GM19455 (cell line): ENCODE measurements around the gene KCTD16.

Source experiments
- ATAC-seq: cut with Tn5 transposase; IDR thresholded peaks from one replicate; pipeline ENCODE4 v1.9.1; 2021; ENCODE audit not compliant: unreplicated experiment

Gene KCTD16

DNA sequence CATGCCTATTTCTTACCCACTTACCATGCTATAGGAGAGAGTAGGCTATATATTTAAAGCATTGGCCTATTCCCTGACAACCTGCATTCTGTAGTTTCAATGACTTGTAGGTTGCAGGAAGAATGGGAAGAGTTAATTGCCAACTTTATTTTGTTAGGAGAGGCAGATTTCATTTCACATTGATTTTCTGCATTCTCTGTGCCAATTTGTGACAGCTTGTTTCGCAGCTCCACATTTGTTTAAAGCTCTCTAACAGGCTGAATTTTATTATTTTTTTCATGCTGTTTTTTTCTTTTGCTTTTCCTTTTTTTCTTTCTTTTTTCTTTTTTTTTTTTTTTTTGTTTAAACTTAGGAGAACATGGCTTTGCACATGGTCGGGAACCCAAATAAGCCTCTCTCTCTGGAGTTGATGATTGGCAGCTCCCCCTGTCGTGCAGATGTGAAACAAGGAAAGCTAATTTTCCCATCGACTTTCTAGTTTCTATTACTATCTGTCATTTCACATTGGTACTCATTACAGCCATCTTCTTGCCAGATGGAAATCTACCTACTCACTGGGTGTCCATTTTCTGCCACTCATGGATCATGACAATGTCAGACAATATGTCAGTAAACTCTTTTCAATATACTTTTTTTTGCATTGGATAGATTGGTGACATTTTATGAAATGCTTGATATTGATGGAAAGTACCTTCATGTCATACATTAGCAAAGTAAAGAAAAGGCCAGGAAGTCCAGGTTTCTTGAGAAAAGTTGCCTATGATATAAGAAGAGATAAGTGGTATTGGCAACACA is 223.2 kb downstream of the KCTD16 start:
- no peak for ATAC-seq

DNA sequence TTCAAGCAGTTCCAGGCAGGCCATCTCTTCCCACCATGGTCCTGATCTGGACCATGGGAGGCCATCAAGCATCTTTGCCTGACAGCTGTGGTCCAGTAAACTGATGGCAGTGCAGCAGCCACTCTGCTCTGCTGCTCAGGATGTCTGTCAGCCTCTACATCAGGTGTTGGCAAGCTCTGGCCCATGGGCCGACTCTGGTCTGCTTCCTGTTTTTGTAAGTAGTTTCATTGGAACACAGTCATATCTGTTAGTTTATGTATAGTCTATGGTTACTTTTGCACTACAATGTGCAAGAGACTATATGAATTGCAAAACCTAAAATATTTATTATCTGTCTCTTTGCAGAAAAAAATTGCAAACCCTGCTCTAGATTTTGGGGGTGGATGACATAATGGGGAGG is 225.0 kb downstream of the KCTD16 start:
- ATAC-seq, result no peak

DNA sequence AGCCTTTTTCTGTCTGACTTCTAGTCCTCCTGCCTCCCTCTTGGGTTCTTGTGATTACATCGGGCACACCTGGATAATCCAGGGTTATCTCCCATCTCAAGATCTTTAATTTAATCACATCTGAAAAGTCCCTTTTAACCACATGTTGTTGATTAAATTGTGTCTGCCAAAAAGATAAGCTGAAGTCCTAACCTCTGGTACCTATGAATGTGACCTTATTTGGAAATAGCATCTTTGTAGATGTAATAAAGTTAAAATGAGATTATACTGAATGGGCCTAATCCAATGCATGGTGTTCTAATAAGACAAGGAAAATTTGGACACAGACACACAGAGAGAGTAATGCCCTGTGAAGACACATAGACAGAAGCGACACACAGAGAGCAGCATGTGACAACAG is 232.4 kb downstream of the KCTD16 start:
- ATAC-seq, result no peak

DNA sequence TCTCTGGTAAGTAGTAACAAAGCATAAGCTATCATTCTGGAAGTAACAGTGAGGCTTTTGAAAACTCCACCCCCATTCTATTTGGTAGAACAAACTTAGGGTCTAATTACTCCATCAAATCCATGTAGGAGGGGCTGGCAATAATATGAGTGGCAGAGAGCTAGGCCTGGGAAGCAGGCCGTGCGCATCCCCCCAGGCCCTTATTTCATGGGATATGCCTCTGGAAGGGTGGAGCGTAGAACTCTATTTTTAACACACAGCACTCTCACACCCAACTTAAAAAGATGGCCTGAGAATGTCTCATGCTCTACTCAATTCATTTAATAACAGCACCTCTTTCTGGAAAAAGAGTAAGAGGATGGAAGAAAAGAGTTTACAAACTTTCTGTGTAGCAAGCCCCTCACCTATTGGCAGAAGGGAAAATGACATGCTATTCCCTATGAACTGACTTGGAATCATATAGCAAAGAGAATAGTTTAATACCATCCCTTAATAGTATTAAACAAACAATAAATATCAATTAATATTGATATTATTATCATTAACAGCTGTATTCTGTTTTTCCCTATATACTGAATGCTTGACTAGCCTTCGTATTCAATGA is 233.2 kb downstream of the KCTD16 start:
- no peak for ATAC-seq

DNA sequence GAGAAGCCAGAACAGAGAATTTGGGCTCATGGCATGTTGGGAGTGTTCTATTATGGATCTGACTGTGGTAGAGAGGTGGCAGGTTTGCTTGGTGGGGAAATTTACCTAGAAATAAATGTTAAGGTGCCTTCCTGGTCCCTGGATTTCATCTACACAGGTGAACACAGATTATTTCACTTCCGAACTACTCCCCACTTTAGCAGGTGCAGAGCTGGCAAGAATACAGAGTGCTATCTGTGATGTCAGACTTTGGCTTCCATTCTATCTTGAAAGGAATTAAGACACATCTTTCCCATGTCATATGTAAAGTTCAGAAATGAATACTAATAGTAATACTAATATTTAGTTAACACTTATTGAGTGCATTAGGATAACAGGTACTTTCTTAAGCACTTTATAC is 234.0 kb downstream of the KCTD16 start:
- no peak for ATAC-seq

DNA sequence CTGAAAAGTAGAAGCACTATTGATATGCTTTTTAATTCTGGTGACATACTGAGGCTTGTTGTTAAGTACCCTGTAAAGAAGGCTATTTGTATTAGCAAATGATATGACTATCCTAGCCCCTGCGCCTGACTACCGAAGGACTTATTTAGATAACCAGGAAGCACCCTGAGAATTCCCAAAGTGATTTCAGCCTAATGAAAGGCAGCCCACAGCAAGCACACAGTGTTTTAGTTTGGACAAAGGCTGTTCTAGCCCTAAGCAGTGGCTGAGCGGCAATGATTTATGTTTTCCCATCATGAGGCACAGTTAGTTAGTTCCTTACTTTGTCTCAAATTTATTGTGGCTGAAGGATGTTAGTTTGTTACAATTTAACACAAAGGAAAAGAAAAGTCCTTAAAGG is 235.3 kb downstream of the KCTD16 start:
- ATAC-seq, result no peak

DNA sequence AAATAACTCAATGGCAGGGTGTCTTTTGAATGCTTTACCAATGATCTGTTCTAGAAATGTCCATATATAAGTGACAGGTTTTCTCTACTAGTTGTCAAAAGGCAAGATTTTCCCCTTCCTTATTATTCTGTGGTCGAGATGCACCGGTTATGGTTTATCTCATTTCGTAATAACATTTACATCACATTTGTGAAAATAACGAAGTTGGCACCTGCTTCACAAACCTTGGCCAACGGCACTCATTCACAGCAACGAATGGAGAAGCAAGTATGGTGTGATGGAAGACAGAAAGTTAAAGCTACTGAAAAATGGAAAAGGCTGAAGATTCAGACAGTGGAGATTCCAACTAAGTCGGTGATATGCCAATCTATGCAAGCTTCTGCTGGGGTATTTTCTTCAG is 235.8 kb downstream of the KCTD16 start:
- ATAC-seq, result no peak

DNA sequence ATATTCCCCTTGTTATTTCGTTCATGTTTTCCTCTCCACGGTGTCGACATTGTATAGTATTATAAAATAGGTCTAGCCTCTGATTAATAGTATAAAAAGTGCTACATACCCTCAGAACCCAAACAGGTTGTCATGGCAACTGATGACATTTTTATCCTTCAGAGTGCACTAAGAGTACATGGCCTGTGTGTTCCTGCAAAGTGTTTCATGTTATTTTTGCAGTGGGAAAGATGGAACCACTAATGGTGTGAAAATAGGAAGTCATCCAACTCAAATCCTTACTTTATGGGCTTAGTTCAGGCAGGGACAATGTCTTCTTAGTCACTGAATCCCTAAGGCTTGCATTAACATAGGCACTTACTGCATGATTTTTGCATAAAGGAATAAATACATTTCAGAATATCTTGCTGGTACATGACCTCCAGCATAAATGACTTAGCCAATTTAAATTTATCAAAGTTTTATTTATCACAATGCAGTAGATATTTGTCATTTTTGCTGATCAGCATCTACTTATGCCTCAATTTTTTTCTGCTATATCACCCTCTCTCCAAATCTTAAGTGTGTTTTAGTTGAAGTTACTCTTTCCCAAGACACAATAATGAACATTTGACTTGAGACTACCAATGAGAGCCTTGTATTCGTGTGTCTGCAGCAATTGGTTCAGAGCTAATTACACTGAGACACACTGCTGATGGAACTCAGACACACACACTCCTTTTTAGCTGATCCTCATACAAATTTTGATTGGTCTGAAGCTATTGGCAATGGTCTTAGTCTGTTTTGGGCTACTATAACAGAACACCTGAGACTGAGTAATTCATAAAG is 243.7 kb downstream of the KCTD16 start:
- no peak for ATAC-seq

DNA sequence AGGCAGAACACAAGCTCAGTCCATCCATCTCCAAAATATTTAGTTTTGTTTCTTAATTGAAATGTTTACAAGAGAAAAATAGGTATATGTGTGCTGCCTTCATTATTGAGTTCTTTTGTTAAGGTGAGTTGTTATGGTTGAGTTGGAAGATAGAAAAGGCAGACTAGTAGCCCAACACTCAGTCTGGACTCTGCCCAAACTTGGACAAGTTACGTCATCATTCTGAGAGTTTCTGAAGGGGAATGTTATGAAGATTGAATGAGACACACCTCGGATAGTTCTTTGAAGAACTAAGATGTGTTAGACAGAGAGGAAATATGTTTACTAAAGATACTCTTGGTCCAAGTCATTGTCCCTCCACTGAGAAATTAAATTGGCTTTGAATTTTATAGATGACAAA is 245.5 kb downstream of the KCTD16 start:
- no peak for ATAC-seq

DNA sequence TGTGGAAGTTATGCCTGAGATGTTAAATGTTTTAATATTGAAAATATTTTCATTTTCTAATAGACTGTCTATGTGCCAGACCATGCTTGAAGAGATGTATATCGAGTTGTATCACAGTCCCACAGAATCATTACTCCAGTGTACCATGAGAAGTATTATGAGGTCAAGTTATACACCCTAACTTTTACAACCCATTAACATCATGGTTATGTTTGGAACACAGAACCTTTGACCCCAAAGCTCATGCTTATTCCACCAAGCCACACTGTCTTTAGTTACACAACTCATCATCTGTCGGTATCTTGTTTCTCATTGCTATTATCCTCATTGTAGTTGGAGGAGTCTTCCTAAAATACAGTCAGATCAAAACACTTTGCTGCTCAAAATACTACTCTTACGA is 248.0 kb downstream of the KCTD16 start:
- ATAC-seq, result no peak

DNA sequence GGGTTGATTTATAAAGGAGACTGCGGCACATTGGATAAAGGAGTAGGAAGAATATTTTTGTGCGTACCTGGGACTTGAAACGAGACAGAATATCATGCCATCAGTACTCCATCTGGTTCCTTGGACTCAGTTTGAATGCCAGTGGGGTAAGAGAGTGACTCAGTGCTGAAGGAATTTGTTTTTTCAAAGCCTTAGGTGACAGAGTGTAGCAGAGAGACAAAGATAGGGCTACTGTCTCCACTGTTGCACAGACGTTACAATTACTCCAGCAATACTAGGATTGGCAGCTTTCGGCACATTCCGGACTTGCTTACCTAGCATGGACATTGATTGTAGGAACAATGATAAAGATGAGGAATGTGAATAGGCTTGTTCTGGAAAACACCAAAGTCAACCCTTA is 250.7 kb downstream of the KCTD16 start:
- ATAC-seq, result no peak

DNA sequence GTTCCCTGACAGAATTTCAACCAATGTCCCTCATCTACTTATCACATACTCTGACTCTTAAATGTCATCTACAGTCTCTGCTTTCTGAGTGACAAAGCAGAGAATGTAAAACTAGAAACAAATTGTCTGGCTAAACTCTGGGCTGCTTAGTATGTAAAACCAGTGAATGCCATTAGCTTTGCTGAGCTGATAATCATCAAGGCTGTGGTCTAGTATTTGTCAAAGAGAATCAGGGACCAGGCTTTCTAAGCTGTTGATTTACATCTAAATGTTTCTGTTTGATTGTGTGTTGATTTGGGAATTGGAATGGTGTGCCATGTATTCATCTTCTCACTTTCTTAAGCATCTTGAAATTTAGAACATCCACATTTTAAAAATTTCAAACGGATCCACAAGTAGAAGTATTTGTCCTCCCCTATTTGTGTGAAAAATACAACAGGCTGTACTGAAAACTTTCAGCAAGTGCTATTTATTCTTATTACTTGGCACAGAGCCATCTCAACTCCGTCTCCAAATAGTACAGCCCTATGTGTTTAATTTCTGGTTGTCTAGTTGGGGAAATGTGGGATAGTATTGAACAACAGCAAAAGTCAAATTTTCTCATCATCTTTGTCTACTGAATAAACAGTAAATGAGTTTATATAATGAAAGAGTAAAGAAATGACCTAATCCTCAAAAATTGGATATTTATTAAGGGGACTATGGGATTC is 251.5 kb downstream of the KCTD16 start:
- ATAC-seq, result no peak

DNA sequence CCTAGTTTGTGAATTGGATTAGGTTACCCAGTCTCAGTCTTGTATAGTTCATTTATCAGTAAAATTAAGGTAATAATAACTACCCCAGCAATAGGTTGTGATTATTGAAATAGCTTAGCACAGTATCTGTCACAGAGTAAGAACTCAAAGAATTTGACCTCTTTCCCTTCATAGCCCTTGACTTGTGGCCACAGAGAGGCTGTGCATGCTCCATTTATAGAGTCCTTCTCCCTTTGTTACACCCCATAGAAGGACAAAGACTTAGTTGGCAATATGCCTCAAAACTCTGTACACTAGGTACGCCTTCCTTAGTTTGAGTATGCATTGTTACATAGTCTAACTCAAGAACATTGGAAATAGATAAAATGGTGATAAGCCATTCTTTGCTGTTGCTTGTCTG is 257.2 kb downstream of the KCTD16 start:
- no peak for ATAC-seq

DNA sequence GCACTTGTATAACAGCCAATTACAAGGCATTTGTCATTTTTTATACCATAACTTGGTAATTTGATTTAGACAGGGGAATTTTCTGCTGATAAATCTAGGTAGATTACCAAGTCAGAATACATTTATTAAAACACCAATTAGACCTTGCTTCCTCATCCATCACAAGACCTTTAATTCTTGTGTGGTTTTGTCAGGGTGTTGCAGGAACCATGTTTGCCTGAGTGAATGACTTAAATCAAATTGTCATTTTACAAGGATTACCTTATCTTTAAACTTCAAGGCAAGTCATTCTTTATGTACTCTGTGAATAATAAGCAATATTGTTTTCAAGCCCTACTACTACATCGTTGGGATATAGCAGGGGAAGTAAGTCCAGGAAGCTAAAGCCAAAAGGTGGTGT is 257.7 kb downstream of the KCTD16 start:
- ATAC-seq, result no peak

DNA sequence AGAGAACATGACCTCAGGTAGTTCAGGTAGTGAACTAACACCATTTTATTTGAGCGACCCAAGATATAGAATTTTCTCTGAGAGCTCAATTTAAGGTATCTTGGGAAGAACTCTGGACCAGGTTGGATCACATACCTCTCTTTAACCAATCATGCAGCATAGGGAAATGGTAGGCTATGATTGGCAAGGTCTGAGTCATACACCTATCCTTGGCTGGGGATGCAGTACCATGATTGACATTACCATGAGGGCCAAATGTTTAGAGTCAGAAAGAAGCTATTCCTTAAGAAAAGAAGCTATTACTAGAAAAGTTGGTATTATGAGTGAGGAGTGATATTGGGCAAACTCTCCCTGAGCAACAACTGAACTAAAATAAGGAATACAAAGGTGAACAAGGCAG is 258.7 kb downstream of the KCTD16 start:
- ATAC-seq, result no peak

DNA sequence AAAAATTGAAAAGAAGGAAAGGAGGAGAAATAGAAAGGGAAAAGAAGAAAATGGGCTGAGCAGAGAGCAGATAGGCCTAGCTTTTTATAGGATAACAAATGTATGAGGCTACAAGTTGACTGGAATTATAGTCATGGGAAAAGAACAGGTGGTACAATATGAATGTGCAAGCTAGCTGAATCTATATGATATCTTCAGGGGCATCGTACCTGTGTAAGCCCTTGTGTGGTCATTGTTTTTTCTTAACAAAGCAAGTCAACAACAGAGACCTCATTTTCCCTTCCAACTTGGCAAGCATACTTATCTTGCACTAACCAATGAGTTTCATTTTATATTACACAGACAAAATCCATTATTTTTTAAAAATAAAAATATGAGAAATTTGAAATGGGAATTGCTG is 259.2 kb downstream of the KCTD16 start:
- no peak for ATAC-seq

DNA sequence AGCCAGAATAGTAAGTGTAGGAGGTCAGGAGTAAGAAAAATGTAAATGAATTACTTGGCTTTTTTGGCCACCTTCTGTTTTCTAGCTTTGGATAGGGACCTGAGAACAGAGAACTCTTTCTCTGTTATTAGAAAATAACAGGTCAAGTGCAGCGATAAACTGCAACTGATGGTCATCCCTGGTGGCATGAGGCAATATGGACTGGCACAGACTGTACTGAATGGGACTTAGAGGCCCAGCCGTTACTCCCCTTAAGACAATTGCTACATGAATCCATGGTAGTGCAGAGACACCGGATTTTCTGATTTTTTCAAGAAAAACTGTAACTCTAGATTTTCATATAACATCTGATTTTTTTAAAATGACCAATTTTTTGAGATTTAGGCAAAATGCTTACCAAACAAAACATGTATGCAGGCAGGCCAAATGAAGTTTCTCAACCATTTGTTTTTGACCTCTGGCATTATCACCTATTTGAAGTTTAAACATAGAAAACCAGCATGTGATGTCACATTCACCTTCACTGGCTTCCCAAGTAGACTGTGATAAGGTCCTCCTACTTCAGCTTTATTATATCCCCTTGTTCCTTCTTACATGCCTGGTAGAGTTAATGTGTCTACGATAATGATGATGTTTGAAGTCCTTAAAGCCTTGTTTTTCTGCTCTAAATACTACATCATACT is 262.6 kb downstream of the KCTD16 start:
- no peak for ATAC-seq

DNA sequence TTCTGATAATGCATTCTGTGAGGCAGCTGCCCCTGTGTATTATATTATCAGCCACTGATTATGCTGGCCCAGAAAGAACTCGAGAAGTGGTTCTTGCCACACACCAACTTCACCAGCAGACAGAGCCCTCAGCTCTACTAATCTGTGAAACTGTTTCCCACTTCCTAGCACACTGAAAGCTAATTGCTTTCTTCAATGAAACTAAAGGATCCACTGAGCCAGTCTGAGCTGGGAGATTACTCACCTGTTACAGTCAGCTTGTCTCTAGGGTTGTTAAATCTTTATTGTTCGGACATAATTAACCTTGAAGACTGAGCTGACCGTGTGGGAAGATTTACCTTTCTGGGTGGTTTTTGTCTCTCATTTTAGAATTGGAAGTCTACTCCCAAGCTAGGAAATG is 263.2 kb downstream of the KCTD16 start:
- no peak for ATAC-seq

DNA sequence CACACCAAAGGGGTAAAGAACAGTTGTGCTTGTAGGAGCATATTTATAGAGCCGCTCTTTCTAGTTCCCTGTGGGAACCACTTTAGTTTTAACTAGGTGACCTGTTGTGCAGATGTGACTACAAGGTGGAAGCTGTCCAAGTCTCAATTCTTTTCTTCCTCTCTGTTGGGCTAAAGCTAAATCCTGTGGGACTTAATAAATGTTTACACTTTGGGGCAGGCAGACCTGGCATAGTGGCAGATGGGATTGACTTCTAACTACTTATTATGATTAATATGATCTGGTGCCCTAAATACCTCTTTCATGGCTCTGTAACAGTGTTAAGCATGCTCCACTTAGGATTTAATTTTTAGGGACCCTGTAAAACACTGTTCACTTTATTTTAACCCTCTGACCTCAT is 265.3 kb downstream of the KCTD16 start:
- no peak for ATAC-seq

DNA sequence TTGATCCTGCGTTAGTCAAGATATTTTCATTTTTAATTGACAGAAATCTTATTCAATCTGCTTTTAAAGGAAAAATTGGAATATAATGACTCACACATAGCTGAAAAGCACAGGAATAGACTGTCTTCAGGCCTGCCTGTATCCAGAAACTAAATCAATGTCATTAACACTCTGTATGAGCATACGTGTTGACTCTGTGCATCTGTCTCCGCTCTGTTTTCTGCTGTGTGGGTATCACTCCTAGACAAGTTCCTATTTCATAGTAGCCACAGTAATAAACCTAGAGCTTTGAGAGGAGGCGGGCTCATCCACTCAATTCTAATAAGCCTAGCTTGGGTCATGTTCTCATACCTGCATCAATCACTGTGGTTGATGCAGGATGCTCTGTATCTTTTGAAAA is 267.6 kb downstream of the KCTD16 start:
- ATAC-seq, result no peak

DNA sequence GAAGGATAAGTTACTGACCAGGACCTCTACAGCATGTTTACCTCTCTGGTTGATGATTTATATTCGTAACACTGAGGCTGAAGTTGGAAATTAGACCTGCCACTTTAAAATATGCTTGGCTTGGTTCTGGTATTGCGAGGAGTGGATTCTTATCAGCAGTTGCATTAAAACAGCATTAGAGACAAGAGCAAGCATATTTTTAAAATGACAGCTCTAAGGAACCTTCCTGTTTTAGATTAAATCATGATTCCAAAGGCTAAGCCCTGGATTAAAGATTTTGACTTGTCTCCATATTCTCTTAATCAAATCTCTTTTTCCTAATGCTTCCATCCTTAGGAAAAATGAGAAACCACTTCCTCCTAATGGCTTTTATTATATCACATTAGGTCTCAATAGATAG is 277.8 kb downstream of the KCTD16 start:
- ATAC-seq, result no peak
